Pancreas (tissue), 10 donors: ENCODE data around the gene DNAJC15. TPM values are rescaled to one million over a fixed set of nuclear protein-coding genes. Genes with fewer than 3 reads are reported as not detected.
A peak's percentile ranks its signal among the peaks of the same experiment; 100 is the strongest.
"Not testable (repeated sequence)": the region's sequence is repeated elsewhere in the genome, so short reads cannot be mapped to it uniquely, and the experiment has no call there.

Source experiments
- ATAC-seq, 4 donors: fragments of 200-7000 bp; cut with Tn5 transposase; one replicate each; pipeline versions ENCODE4 v1.8.0 to v1.9.1; 2020; ENCODE audit warnings: mild to moderate bottlenecking in 4 of 4, moderate library complexity in 4 of 4
- DNase-seq, 6 donors: peaks; one replicate each; pipeline ENCODE4 v3.0.0-alpha.2; 2020
- FAIRE-seq: peaks from 2 replicates; lab custom pipeline; 2012; peaks lifted over from hg19 to GRCh38; lab: Jason Lieb, UNC
- H3K27ac ChIP-seq, 4 donors: fragments of 200-600 bp; sonication (generic); 1 replicate in 3 of 4; 2 replicates in 1 of 4; pipeline versions ENCODE4 v1.5.0 to v1.8.0; 2020
- H3K27me3 ChIP-seq, 4 donors: fragments of 200-600 bp; one replicate each; pipeline ENCODE4 v1.8.0; 2021
- H3K36me3 ChIP-seq, 3 donors: fragments of 200-600 bp; sonication (generic) in 1 of 3; one replicate each; pipeline versions ENCODE4 v1.5.0 to v1.8.0; 2020 to 2021
- H3K4me1 ChIP-seq, 3 donors: fragments of 200-600 bp; one replicate each; pipeline ENCODE4 v1.8.0; 2021
- H3K4me3 ChIP-seq, 4 donors: fragments of 200-600 bp; sonication (generic) in 2 of 4; one replicate each; pipeline versions ENCODE4 v1.5.0 to v1.8.0; 2020 to 2021
- H3K9me3 ChIP-seq, 4 donors: fragments of 200-600 bp; one replicate each; pipeline ENCODE4 v1.8.0; 2021
- WGBS, 2 donors: extraction: QIAGEN DNeasy Blood & Tissue Kit; methylation state at CpG; one replicate each; pipeline ENCODE4 v1.1.7; 2013; 5-methylcytosine and 5-hydroxymethylcytosine counted together
- intact Hi-C, 3 donors: fragments of 100-400 bp; cut with DNase I; formaldehyde crosslinking; loops; one replicate each; pipeline versions ENCODE4 v1.11.1 to v1.14.2; 2022
- polyA plus RNA-seq, 2 donors: library from polyadenylated mRNA; stranded (reverse); fragments of 200-250 nt; gene quantifications; one replicate each; pipeline ENCODE4 v1.2.3, GENCODE V29; 2013
- total RNA-seq, 6 donors: library from RNA; stranded (reverse); fragmentation: NEBNext Ultra II Directional in 4 of 6; extraction: Animal tissue kit (Norgen Biotek cat#: 25700) in 4 of 6; gene quantifications; one replicate each; pipeline versions ENCODE4 v1.2.1 to v1.2.4, GENCODE V29; 2021 to 2023
- TF ChIP-seq, protein P1 (sequence below), 4 donors: fragments of 200-600 bp; sonication (generic) in 3 of 4; IDR thresholded peaks; one replicate each; pipeline versions ENCODE4 v1.5.0 to v1.8.0; 2021; ENCODE audit warnings: antibody characterized with exemption in 4 of 4
- donor health status: healthy with polysubstance abuse.
- donor health status: DM: no; HTN: no; CAD: no; lungs with moderate emphysema.
- donor health status: DM: no; HTN: no; CAD: no.
- donor health status: control.
- donor health status: control.
- donor health status: Bipolar disorder and iron deficiency.
- donor health status: DM: yes; HTN: yes; CAD: no.
- donor health status: DM: no; HTN: no; CAD: no.
- donor health status: DM: no; HTN: no; CAD: no.
- donor health status: DM: yes; HTN: yes; CAD: no.

DNAJC15 gene
- total and polyA plus RNA-seq, 8 donors: 5.2 to 10.2 (median 6.8) TPM

DNA sequence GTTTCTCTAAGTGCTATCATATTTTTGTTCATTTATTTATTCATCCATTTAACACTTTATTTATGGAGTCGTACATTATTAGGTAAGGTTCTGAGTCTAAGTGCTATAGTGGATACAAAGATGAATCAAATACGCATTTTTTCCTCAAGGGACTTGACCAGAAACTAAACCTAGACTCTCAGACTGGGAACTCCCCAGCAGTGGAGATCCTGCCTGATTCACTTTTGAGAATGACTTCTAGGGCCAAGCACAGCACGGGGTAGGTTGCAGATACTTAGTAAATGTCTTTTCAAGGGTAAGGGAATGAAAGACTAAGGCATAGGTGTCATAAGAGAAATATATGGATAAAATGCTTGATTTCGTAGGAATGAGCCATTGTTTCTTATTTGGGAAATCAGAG, 7.2 kb downstream of the DNAJC15 start:
- TF ChIP-seq, protein P1, sequence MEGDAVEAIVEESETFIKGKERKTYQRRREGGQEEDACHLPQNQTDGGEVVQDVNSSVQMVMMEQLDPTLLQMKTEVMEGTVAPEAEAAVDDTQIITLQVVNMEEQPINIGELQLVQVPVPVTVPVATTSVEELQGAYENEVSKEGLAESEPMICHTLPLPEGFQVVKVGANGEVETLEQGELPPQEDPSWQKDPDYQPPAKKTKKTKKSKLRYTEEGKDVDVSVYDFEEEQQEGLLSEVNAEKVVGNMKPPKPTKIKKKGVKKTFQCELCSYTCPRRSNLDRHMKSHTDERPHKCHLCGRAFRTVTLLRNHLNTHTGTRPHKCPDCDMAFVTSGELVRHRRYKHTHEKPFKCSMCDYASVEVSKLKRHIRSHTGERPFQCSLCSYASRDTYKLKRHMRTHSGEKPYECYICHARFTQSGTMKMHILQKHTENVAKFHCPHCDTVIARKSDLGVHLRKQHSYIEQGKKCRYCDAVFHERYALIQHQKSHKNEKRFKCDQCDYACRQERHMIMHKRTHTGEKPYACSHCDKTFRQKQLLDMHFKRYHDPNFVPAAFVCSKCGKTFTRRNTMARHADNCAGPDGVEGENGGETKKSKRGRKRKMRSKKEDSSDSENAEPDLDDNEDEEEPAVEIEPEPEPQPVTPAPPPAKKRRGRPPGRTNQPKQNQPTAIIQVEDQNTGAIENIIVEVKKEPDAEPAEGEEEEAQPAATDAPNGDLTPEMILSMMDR (IDR thresholded peaks at IDR 0.05): no peak
- Histone ChIP-seq H3K27me3 (no peaks in the 10 kb centered on the region), H3K9me3 (no peaks in the 10 kb centered on the region), H3K36me3 (no peaks in the 10 kb centered on the region), H3K27ac (no peak overlapping the region), H3K4me1 (peaks cover 0 to 5% (median 2%) of the 10 kb centered on the region in 3 donors), H3K4me3 (no peak overlapping the region)
- 95 to 96% methylated on average over 4 of the region's 4 CpGs for WGBS, 2 donors
- DNase-seq: no peak
- ATAC-seq: no peak
- intact Hi-C loops: no loop called here
- FAIRE-seq: no peak

DNA sequence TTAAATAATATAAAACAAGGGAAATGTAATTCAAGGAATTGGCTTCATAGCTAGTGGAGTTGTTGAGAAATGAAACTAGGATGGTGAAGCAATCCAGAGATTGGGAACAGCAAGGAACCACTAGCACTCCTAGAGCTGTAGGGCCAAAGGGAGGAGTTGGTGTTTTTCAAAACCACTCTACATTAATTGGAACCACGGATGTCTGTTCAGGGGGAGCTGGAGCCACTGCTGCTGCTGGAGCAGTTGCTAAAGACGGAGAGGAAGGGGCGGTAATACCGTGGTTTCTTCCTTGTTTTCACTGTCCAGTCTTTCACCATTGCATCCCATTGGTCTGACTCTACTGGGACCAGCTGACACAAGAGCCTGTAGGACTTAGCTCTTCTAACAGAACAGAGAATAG, 8.5 kb downstream of the DNAJC15 start:
- ATAC-seq: no peak
- FAIRE-seq: no peak

DNA sequence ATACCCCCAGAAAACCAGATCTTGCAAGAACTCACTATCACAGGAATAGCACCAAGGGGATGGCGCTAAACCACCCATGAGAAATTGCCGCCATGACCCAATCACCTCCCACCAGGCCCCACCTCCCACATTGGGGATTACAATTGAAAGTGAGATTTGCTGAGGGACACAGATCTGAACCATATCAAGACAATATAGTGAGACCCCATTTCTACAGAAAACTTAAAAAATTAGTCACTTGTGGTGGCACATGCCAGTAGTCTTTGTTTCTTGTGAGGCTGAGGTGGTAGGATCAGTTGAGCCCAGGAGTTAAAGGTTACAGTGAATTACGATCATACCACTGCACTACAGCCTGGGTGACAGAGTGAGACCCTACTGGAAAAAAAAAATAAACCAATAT, 9.7 kb downstream of the DNAJC15 start:
- FAIRE-seq (no peak), DNase-seq (no peak), ATAC-seq (no peak)
- Histone ChIP-seq H3K9me3 (no peaks in the 10 kb centered on the region), H3K27me3 (no peaks in the 10 kb centered on the region), H3K4me3 (no peak overlapping the region), H3K27ac (no peak overlapping the region), H3K36me3 (no peaks in the 10 kb centered on the region), H3K4me1 (no peaks in the 10 kb centered on the region)
- WGBS, 2 donors: 96 to 99% methylated on average over 3 of the region's 3 CpGs
- intact Hi-C loops: no loop called here
- TF ChIP-seq, protein P1 (IDR thresholded peaks at IDR 0.05): no peak

More for the DNA sequence above, 8.5 kb downstream of the DNAJC15 start:
- WGBS, 2 donors: 94 to 100% methylated on average over 4 of the region's 4 CpGs
- Histone ChIP-seq H3K27ac (no peak overlapping the region), H3K27me3 (no peaks in the 10 kb centered on the region), H3K9me3 (no peaks in the 10 kb centered on the region), H3K36me3 (no peaks in the 10 kb centered on the region), H3K4me1 (no peaks in the 10 kb centered on the region), H3K4me3 (no peak overlapping the region)
- intact Hi-C loops: no loop called here
- TF ChIP-seq, protein P1 (IDR thresholded peaks at IDR 0.05): no peak
- DNase-seq: no peak

DNA sequence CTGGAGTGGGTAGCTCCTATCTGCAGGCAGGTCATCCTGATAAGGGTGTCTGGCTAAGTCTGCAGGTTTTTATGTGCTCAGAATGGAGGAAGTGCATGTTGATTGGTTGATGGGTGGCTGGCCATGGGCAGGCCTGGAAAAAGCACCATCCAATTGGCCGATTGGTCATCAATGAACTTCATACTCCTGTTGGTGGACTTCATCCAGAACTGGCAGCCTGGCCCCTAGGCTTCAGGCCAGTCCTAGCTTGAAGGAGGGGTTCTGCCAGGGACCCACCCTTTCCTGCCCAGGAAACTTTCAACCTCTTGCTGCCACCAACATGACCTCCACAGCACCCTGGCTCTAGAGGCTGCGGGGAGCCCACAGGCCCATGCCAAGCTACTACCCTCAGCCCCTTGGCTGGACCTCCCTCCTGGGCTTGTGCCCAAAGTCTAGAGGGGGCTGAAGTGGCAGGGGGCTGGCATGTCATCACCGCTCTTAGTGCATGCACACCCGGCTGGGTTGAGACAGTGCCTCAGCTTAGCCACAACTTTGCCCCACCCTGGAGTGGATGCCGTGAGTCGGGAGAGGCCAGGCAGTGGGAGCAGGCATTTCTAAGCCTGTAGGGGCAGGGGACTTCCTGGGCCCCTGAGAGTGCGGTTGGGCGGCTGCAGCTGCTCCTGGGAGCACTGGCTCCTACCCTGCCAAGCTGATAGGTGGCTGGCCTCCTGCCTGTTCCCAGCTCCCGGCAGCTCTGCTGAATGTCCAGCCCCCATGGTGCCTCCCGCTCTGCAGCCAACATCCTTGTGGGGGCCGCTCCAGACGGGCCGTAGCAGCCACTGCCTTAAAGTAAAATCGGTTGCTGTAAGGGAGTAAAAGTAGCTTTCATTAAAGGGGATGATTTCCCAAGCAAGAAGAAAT, 13.2 kb downstream of the DNAJC15 start:
- no peaks in the 10 kb centered on the region for H3K27me3 ChIP-seq
- intact Hi-C loops: no loop called here
- no peak overlapping the region for H3K4me3 ChIP-seq
- FAIRE-seq (no peak), ATAC-seq (peak; percentile 74 to 84 (median 78)), DNase-seq (peak in 4 of 6 donors; percentile 43 to 73 (median 54))
- TF ChIP-seq, protein P1 (IDR thresholded peaks at IDR 0.05): no peak
- no peaks in the 10 kb centered on the region for H3K9me3 ChIP-seq
- no peaks in the 10 kb centered on the region for H3K36me3 ChIP-seq
- no peaks in the 10 kb centered on the region for H3K4me1 ChIP-seq
- 62 to 66% methylated on average over 14 of the region's 14 CpGs for WGBS, 2 donors
- no peak overlapping the region for H3K27ac ChIP-seq

DNA sequence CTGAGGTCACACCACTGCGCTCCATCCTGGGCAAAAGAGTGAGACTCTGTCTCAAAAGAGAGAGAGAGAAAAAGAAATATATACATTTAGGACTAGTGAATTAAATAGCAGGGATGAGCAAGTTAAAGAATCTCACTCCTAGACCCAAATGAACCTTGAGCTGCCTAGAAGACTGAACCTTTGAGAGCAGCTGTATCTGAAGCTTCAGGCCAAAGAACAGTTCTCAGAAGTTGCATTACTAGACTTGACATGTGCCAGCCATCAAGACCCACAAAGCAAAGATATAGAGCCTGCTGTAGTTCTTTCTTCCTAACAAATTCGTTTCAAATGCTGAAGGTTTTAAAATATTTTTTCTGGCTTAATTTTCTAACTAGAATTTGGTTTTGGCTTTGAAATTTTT, 16.6 kb downstream of the DNAJC15 start:
- WGBS, 2 donors: 96% methylated on average over 2 of the region's 2 CpGs
- DNase-seq (no peak), FAIRE-seq (no peak), ATAC-seq (no peak)
- Histone ChIP-seq H3K27ac (no peak overlapping the region), H3K4me3 (no peak overlapping the region), H3K4me1 (peaks cover 0 to 4% (median 3%) of the 10 kb centered on the region in 3 donors), H3K36me3 (no peaks in the 10 kb centered on the region), H3K9me3 (no peaks in the 10 kb centered on the region), H3K27me3 (no peaks in the 10 kb centered on the region)
- intact Hi-C loops: no loop called here
- TF ChIP-seq, protein P1 (IDR thresholded peaks at IDR 0.05): no peak

DNA sequence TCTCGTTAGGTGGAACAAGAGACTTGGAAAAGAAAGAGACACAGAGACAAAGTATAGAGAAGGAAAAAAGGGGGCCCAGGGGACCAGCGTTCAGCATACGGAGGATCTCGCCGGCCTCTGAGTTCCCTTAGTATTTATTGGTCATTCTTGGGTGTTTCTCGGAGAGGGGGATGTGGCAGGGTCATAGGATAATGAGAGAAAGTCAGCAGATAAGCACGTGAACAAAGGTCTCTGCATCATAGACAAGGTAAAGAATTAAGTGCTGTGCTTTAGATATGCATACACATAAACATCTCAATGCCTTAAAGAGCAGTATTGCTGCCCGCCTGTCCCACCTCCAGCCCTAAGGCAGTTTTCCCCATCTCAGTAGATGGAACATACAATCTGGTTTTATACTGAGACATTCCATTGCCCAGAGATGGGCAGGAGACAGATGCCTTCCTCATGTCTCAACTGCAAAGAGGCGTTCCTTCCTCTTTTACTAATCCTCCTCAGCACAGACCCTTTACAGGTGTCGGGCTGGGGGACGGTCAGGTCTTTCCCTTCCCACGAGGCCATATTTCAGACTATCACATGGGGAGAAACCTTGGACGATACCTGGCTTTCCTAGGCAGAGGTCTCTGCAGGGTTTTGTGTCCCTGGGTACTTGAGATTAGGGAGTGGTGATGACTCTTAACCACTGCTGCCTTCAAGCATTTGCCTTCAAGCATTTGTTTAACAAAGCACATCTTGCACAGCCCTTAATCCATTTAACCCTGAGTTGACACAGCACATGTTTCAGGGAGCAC, 17.4 kb downstream of the DNAJC15 start:
- WGBS, 2 donors: 89 to 91% methylated on average over 13 of the region's 13 CpGs
- H3K9me3 ChIP-seq, FAIRE-seq, H3K4me3 ChIP-seq, H3K36me3 ChIP-seq, intact Hi-C loops, H3K27me3 ChIP-seq, DNase-seq, H3K27ac ChIP-seq, ATAC-seq: not testable (repeated sequence)
- H3K4me1 ChIP-seq: peaks cover 0 to 11% (median 6%) of the 10 kb centered on the region in 3 donors
